CD1c-positive myeloid dendritic cell (primary cell): ENCODE measurements around the gene SCN11A.

Experiments
- DNase-seq: peaks from one replicate; pipeline ENCODE4 v3.0.0-alpha.2; 2016; ENCODE audit errors: extremely low spot score

Gene SCN11A

GRCh38 chr3:39051649-39052561, at the start of gene SCN11A, which contains the start of gene WDR48:
Gene SCN11A (minus strand): TSS chr3:39051944. CDS start chr3:38950362, 101,582 bp downstream.
Gene WDR48 (plus strand): TSS chr3:39052016. CDS start chr3:39052026, 10 bp downstream.
- peak; percentile 94 for DNase-seq

- peak; percentile 53 for DNase-seq
These were observed 49.4 kb upstream of the SCN11A start for GRCh38 chr3:39101022-39101689.

- no peak for DNase-seq
These were observed 48.7 kb upstream of the SCN11A start for GRCh38 chr3:39100500-39100886.

- DNase-seq, result no peak
These were observed 48.2 kb upstream of the SCN11A start for GRCh38 chr3:39099738-39100499.

- no peak for DNase-seq
These were observed 47.5 kb upstream of the SCN11A start for GRCh38 chr3:39099242-39099641.

GRCh38 chr3:39098473-39099000, 46.8 kb upstream of the SCN11A start:
- DNase-seq, result no peak

- DNase-seq, result no peak
These were observed 46.1 kb upstream of the SCN11A start for GRCh38 chr3:39097716-39098472.

GRCh38 chr3:39096775-39097174, 45.0 kb upstream of the SCN11A start:
- no peak for DNase-seq

GRCh38 chr3:39095778-39096177, 44.0 kb upstream of the SCN11A start:
- no peak for DNase-seq

- no peak for DNase-seq
These were observed 43.3 kb upstream of the SCN11A start for GRCh38 chr3:39094851-39095677.

GRCh38 chr3:39090922-39091321, 39.2 kb upstream of the SCN11A start:
- no peak for DNase-seq

- no peak for DNase-seq
These were observed 37.1 kb upstream of the SCN11A start for GRCh38 chr3:39088889-39089288.

- DNase-seq, result no peak
These were observed 36.7 kb upstream of the SCN11A start for GRCh38 chr3:39088456-39088855.

- no peak for DNase-seq
These were observed 34.4 kb upstream of the SCN11A start for GRCh38 chr3:39086144-39086543.

GRCh38 chr3:39082666-39083313, 31.0 kb upstream of the SCN11A start:
- DNase-seq, result no peak

- no peak for DNase-seq
These were observed 28.3 kb upstream of the SCN11A start for GRCh38 chr3:39080026-39080425.

GRCh38 chr3:39079530-39079929, 27.8 kb upstream of the SCN11A start:
- no peak for DNase-seq

GRCh38 chr3:39075910-39076309, 24.2 kb upstream of the SCN11A start:
- DNase-seq, result no peak

GRCh38 chr3:39068556-39068955, 16.8 kb upstream of the SCN11A start:
- DNase-seq, result no peak

GRCh38 chr3:39067286-39067685, 15.5 kb upstream of the SCN11A start:
- DNase-seq, result no peak
